PC-9 (cell line): Measurements from ENCODE around the gene STX18. TPM values are rescaled to one million over a fixed set of nuclear protein-coding genes. Genes with fewer than 3 reads are reported as not detected.
A peak's percentile ranks its signal among the peaks of the same experiment; 100 is the strongest.

Experiments
- BruUV-seq: library from RNA; stranded (reverse); fragments of 400-500 nt; replicated peaks from 2 replicates; lab custom pipeline; 2021; lab: Mats Ljungman, UMichigan
- CTCF ChIA-PET: fragments of 300-600 bp; sonication (Branson Sonifier 250); formaldehyde crosslinking; loops from one replicate; lab custom pipeline; 2022; ENCODE audit warnings: antibody characterized with exemption; lab: Charles Lee
- POLR2A ChIA-PET: fragments of 300-600 bp; sonication (Branson Sonifier 250); formaldehyde crosslinking; loops from one replicate; lab custom pipeline; 2022; ENCODE audit warnings: antibody characterized with exemption; ENCODE audit not compliant: unreplicated experiment; lab: Charles Lee
- DNase-seq, 2 experiments: peaks; one replicate each; pipeline versions ENCODE4 v3.0.0 to v3.0.0-alpha.2; 2015 to 2022; ENCODE audit warnings: mixed read lengths in 1 of 2
- H2AFZ ChIP-seq: fragments of 200-600 bp; sonication (generic); 2 replicates; pipeline ENCODE4 v1.8.1; 2017; ENCODE audit warnings: antibody characterized with exemption
- H3F3A ChIP-seq: fragments of 200-600 bp; sonication (generic); 2 replicates; pipeline ENCODE4 v1.8.1; 2017; ENCODE audit warnings: antibody characterized with exemption, mild to moderate bottlenecking, low read depth; ENCODE audit not compliant: insufficient read depth
- H3K27ac ChIP-seq: fragments of 200-600 bp; sonication (generic); 2 replicates; pipeline ENCODE4 v1.6.1; 2016; ENCODE audit warnings: mixed run types
- H3K27me3 ChIP-seq: fragments of 200-600 bp; sonication (generic); 2 replicates; pipeline ENCODE4 v1.6.1; 2016; ENCODE audit warnings: low read depth, mixed run types; ENCODE audit not compliant: insufficient read depth
- H3K36me3 ChIP-seq: fragments of 200-600 bp; sonication (generic); 2 replicates; pipeline ENCODE4 v1.6.1; 2016; ENCODE audit warnings: low read depth, mixed run types
- H3K4me1 ChIP-seq: fragments of 200-600 bp; sonication (generic); replicated peaks from 2 replicates; pipeline ENCODE4 v1.6.1; 2016; ENCODE audit warnings: mixed run types; ENCODE audit not compliant: insufficient read depth
- H3K4me2 ChIP-seq: fragments of 200-600 bp; sonication (generic); 2 replicates; pipeline ENCODE4 v1.6.1; 2017; ENCODE audit warnings: mixed run types
- H3K4me3 ChIP-seq: fragments of 200-600 bp; sonication (generic); 2 replicates; pipeline ENCODE4 v1.6.1; 2016; ENCODE audit warnings: mixed run types
- H3K79me2 ChIP-seq: fragments of 200-600 bp; sonication (generic); 2 replicates; pipeline ENCODE4 v1.6.1; 2017; ENCODE audit warnings: low read depth, mixed run types
- H3K9me2 ChIP-seq: fragments of 200-600 bp; sonication (generic); 2 replicates; pipeline ENCODE4 v1.8.1; 2017; ENCODE audit warnings: mild to moderate bottlenecking; ENCODE audit not compliant: insufficient read depth
- H3K9me3 ChIP-seq: fragments of 200-600 bp; sonication (generic); 2 replicates; pipeline ENCODE4 v1.8.1; 2016; ENCODE audit warnings: low read depth; ENCODE audit not compliant: insufficient read depth
- H4K20me1 ChIP-seq: fragments of 200-600 bp; sonication (generic); 2 replicates; pipeline ENCODE4 v1.8.1; 2017; ENCODE audit not compliant: insufficient read depth
- EZH2 ChIP-seq: fragments of 200-600 bp; sonication (generic); IDR thresholded peaks from 2 replicates; pipeline ENCODE4 v1.8.0; 2017; ENCODE audit warnings: antibody characterized with exemption, low read depth
- intact Hi-C: fragments of 100-400 bp; cut with micrococcal nuclease; formaldehyde crosslinking; loops from one replicate; pipeline ENCODE4 v1.10.0; 2022; ENCODE audit not compliant: unreplicated experiment
- total RNA-seq: library from RNA; stranded (reverse); gene quantifications from 2 replicates; pipeline ENCODE4 v1.2.3, GENCODE V29; 2021
- TF ChIP-seq, protein P1 (sequence below): fragments of 200-600 bp; sonication (generic); conservative IDR thresholded peaks from 2 replicates; pipeline ENCODE4 v1.6.1; 2017; ENCODE audit warnings: mixed run types, antibody characterized with exemption, mild to moderate bottlenecking, moderate library complexity

The STX18 gene
- total RNA-seq, 1 experiment from 2014 or later, result 30.5 TPM

DNA sequence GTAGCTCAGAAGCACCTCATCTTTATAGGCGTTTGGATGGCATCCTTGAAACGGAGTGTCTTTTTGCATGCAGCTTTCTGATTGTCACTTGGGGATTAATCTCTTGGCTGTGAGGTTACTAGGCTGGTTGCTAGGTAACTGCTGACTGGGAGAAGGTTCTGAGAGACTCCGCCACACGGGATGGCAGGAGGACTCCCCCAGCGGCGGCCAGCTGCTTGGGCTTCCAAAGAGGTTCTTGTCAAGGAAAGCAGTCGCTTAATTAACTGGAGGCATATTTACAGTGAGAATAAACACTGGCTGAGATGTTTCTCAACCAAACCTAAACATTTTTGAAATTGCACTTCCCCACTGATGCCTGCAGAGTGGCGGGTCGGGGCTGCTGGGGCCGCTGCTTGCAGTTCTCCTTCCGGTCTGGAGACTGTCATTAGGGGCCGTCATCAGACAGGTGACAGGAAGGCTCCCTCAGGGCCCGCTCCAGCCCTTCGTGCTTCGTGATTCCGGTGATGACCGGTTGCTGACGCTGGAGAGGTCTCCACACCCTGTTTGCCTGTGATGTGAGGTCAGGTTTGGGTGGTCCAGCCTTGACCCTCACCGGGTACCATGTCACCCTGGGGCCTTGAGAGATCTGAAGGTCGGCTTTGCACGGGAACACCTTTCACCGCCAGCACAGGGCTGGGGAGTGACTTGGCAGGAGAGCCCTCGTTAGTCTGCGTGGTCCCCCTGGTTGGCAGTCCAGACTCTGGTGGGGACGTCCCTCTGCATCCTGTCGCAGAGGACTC lies 145.8 kb downstream of the STX18 start:
- CTCF ChIA-PET, result no interaction called here
- no peak overlapping the region for H3K27ac ChIP-seq
- no peak for TF ChIP-seq EZH2
- TF ChIP-seq, protein P1, sequence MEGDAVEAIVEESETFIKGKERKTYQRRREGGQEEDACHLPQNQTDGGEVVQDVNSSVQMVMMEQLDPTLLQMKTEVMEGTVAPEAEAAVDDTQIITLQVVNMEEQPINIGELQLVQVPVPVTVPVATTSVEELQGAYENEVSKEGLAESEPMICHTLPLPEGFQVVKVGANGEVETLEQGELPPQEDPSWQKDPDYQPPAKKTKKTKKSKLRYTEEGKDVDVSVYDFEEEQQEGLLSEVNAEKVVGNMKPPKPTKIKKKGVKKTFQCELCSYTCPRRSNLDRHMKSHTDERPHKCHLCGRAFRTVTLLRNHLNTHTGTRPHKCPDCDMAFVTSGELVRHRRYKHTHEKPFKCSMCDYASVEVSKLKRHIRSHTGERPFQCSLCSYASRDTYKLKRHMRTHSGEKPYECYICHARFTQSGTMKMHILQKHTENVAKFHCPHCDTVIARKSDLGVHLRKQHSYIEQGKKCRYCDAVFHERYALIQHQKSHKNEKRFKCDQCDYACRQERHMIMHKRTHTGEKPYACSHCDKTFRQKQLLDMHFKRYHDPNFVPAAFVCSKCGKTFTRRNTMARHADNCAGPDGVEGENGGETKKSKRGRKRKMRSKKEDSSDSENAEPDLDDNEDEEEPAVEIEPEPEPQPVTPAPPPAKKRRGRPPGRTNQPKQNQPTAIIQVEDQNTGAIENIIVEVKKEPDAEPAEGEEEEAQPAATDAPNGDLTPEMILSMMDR, result no peak

DNA sequence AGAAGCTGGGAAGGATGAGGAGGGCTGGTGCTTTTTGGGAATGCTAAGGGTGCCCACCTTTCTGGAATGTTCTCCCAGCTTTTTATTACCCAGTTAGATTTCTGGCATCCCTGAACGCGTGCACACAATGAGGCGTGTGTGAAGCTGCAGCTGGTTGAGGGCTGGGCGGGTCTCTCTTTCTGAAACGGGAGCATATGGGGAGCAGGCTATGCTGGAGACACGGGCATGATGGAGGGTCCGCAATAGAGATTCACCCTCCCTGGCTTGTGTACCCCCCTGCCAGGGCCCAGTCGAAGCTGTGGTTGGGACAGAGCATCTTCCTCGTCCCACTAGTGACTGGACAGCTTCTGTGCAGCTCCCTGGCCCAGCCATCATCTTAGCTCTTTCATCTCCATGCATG lies 146.5 kb downstream of the STX18 start:
- Histone ChIP-seq H3F3A (no peaks in the 10 kb centered on the region), H4K20me1 (no peaks in the 10 kb centered on the region), H3K27ac (no peak overlapping the region), H3K27me3 (peaks cover 57% of the 10 kb centered on the region), H3K9me3 (no peaks in the 10 kb centered on the region), H3K4me2 (no peak overlapping the region), H3K4me3 (no peak overlapping the region), H3K4me1 (no peaks in the 10 kb centered on the region), H3K9me2 (no peaks in the 10 kb centered on the region), H3K79me2 (no peaks in the 10 kb centered on the region), H3K36me3 (no peaks in the 10 kb centered on the region), H2AFZ (no peak overlapping the region)
- intact Hi-C loops, result no loop called here
- CTCF ChIA-PET, result no interaction called here
- POLR2A ChIA-PET, result interaction anchor here (0.6 kb wide), 1 partner anchor 1874 kb away, joined by 6 read pairs; the partner anchor contains the start of gene WFS1
- TF ChIP-seq, protein P1, result no peak
- TF ChIP-seq EZH2, result no peak
- BruUV-seq, result no TSS peak
- DNase-seq, result no peak

More for the DNA sequence above, 145.8 kb downstream of the STX18 start:
- BruUV-seq, result no TSS peak
- no peaks in the 10 kb centered on the region for H3F3A ChIP-seq
- no peaks in the 10 kb centered on the region for H3K9me3 ChIP-seq
- DNase-seq, result no peak
- no peaks in the 10 kb centered on the region for H3K36me3 ChIP-seq
- POLR2A ChIA-PET, result no interaction called here
- H3K4me1 ChIP-seq, result no peaks in the 10 kb centered on the region
- H2AFZ ChIP-seq, result no peak overlapping the region
- H3K4me3 ChIP-seq, result no peak overlapping the region
- H4K20me1 ChIP-seq, result no peaks in the 10 kb centered on the region
- H3K79me2 ChIP-seq, result no peaks in the 10 kb centered on the region
- no peak overlapping the region for H3K4me2 ChIP-seq
- intact Hi-C loops, result no loop called here
- H3K27me3 ChIP-seq, result peaks cover 61% of the 10 kb centered on the region
- H3K9me2 ChIP-seq, result no peaks in the 10 kb centered on the region

DNA sequence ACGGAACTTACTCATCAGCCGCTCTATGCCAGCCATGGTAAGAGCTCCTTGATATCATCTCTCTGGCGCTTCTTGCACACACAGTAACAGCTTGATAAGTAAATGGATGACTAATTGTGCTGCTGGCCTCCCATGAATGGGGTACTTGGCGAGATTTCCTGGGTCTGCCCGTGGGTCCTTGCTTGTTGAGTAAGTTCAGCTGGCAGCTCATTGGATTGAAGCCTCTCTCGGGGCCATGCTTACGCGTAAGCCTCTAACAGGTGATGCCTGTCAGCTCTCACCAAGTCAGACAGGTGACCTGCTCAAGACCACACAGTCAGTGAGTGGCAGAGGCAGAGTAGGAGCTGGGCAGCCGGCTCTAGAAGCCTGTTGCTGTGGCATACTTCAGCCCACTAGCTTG lies 147.2 kb downstream of the STX18 start:
- TF ChIP-seq EZH2, result no peak
- TF ChIP-seq, protein P1, result no peak
- ChIA-PET POLR2A (interaction anchor here (0.6 kb wide), 2 partner anchors 12 to 1875 kb away, joined by 4 to 6 read pairs; partner anchors contain the start of gene WFS1), CTCF (no interaction called here)
- H3F3A ChIP-seq, result no peaks in the 10 kb centered on the region
- H3K27me3 ChIP-seq, result peaks cover 55% of the 10 kb centered on the region
- no peaks in the 10 kb centered on the region for H3K36me3 ChIP-seq
- peak in 1 of 2 experiments; percentile 20 for DNase-seq
- H3K4me3 ChIP-seq, result no peak overlapping the region
- H2AFZ ChIP-seq, result no peak overlapping the region
- H3K9me2 ChIP-seq, result no peaks in the 10 kb centered on the region
- H3K4me1 ChIP-seq, result no peaks in the 10 kb centered on the region
- no peak overlapping the region for H3K27ac ChIP-seq
- no peaks in the 10 kb centered on the region for H3K9me3 ChIP-seq
- H4K20me1 ChIP-seq, result no peaks in the 10 kb centered on the region
- H3K4me2 ChIP-seq, result no peak overlapping the region
- intact Hi-C loops, result no loop called here
- no peaks in the 10 kb centered on the region for H3K79me2 ChIP-seq
- BruUV-seq, result no TSS peak
